Common myeloid progenitor, CD34-positive (primary cell): ENCODE results near the gene PIK3R5.

Experiments
- CTCF ChIA-PET: fragments of 350-600 bp; sonication (Branson Sonifier 250); formaldehyde crosslinking; loops from one replicate; lab custom pipeline; 2021; ENCODE audit warnings: antibody characterized with exemption; lab: Charles Lee
- POLR2A ChIA-PET: fragments of 350-600 bp; sonication (Branson Sonifier 250); formaldehyde crosslinking; loops from one replicate; lab custom pipeline; 2021; ENCODE audit warnings: antibody characterized with exemption; lab: Charles Lee
- DNase-seq, 3 donors: peaks; one replicate each; pipeline versions ENCODE4 v3.0.0 to v3.0.0-alpha.2; 2013
- H3K27ac ChIP-seq, 2 experiments: 1 replicate in 1 of 2; 2 replicates in 1 of 2; pipeline ENCODE4 v1.7.0; 2013; ENCODE audit warnings: inconsistent platforms in 2 of 2, low read length in 2 of 2, mild to moderate bottlenecking in 2 of 2, low read depth in 1 of 2, moderate library complexity in 1 of 2; ENCODE audit not compliant: severe bottlenecking in 2 of 2, insufficient read depth in 1 of 2, poor library complexity in 1 of 2
- H3K27me3 ChIP-seq, 5 experiments: replicated peaks in 2 of 5; 1 replicate in 3 of 5; 2 replicates in 2 of 5; pipeline versions ENCODE4 v1.6.1 to v1.7.0; 2013; ENCODE audit warnings: low read length in 4 of 5, mild to moderate bottlenecking in 2 of 5, moderate library complexity in 2 of 5, inconsistent platforms in 1 of 5; ENCODE audit not compliant: insufficient read depth in 5 of 5, control insufficient read depth in 4 of 5
- H3K36me3 ChIP-seq, 4 experiments: 1 replicate in 2 of 4; 2 replicates in 2 of 4; pipeline versions ENCODE4 v1.6.1 to v1.7.0; 2013; ENCODE audit warnings: low read length in 3 of 4, control low read depth in 1 of 4, mild to moderate bottlenecking in 1 of 4; ENCODE audit not compliant: control insufficient read depth in 4 of 4, insufficient read depth in 4 of 4
- H3K4me1 ChIP-seq, 4 experiments: 1 replicate in 3 of 4; 2 replicates in 1 of 4; pipeline versions ENCODE4 v1.6.1 to v1.7.1; 2013; ENCODE audit warnings: low read length in 3 of 4, mild to moderate bottlenecking in 3 of 4, control low read depth in 1 of 4, inconsistent platforms in 1 of 4, moderate library complexity in 1 of 4; ENCODE audit not compliant: control insufficient read depth in 4 of 4, insufficient read depth in 4 of 4; ENCODE audit errors: control extremely low read depth in 1 of 4
- H3K4me3 ChIP-seq, 7 experiments: 1 replicate in 4 of 7; 2 replicates in 3 of 7; pipeline versions ENCODE4 v1.5.1 to v1.7.0; 2013; ENCODE audit warnings: mild to moderate bottlenecking in 7 of 7, low read length in 6 of 7, moderate library complexity in 6 of 7, inconsistent platforms in 2 of 7, low read depth in 2 of 7, control low read depth in 1 of 7; ENCODE audit not compliant: insufficient read depth in 4 of 7, control insufficient read depth in 1 of 7; ENCODE audit errors: extremely low read depth in 1 of 7
- H3K9me3 ChIP-seq, 5 experiments: 1 replicate in 4 of 5; 2 replicates in 1 of 5; pipeline versions ENCODE4 v1.6.1 to v1.7.1; 2013; ENCODE audit warnings: low read length in 4 of 5, mild to moderate bottlenecking in 2 of 5, inconsistent platforms in 1 of 5, low read depth in 1 of 5, moderate library complexity in 1 of 5; ENCODE audit not compliant: control insufficient read depth in 4 of 5, insufficient read depth in 2 of 5; ENCODE audit errors: control extremely low read depth in 1 of 5
- WGBS: methylation state at CpG from one replicate; pipeline ENCODE4 v1.1.5; 2013; ENCODE audit not compliant: insufficient coverage; 5-methylcytosine and 5-hydroxymethylcytosine counted together

The PIK3R5 gene

GRCh38 chr17:8900626-8901585 is 64.6 kb downstream of the PIK3R5 start:
- Histone ChIP-seq H3K9me3 (no peaks in the 10 kb centered on the region), H3K36me3 (peaks cover 0 to 23% (median 10%) of the 10 kb centered on the region in 4 experiments), H3K27ac (no peak overlapping the region), H3K27me3 (no peaks in the 10 kb centered on the region), H3K4me1 (peaks cover 11 to 50% (median 38%) of the 10 kb centered on the region in 4 experiments), H3K4me3 (peak overlapping the region in 4 of 7 experiments; percentile 2 to 45 (median 14))
- DNase-seq, result peak in 2 of 3 donors; percentile 56 to 65
- ChIA-PET CTCF (interaction anchor here (0.9 to 2.2 kb wide), 10 partner anchors 7 to 64 kb away, joined by 3 to 12 read pairs (median 5); partner anchors contain the start of gene PIK3R5), POLR2A (no interaction called here)
- WGBS, result 21% methylated on average over 11 of the region's 15 CpGs

- Histone ChIP-seq H3K27me3 (no peaks in the 10 kb centered on the region), H3K36me3 (peaks cover 0 to 20% (median 10%) of the 10 kb centered on the region in 4 experiments), H3K4me1 (peaks cover 11 to 50% (median 38%) of the 10 kb centered on the region in 4 experiments), H3K27ac (no peak overlapping the region), H3K4me3 (peak overlapping the region in 4 of 7 experiments; percentile 2 to 45 (median 14)), H3K9me3 (no peaks in the 10 kb centered on the region)
- peak in 2 of 3 donors; percentile 41 to 44 for DNase-seq
- WGBS, result 11% methylated on average over 5 of the region's 6 CpGs
- ChIA-PET CTCF (interaction anchor here (0.9 to 2.2 kb wide), 9 partner anchors 8 to 328 kb away, joined by 3 to 12 read pairs (median 5); partner anchors contain the start of gene PIK3R5), POLR2A (interaction anchor here (0.6 kb wide), 2 partner anchors 79 to 95 kb away, joined by 3 read pairs; no protein-coding TSS in a partner anchor)
Measured at GRCh38 chr17:8900207-8900606, 65.3 kb downstream of the PIK3R5 start.

GRCh38 chr17:8898636-8899035 is 66.9 kb downstream of the PIK3R5 start:
- ChIA-PET CTCF (interaction anchor here (0.6 to 2.2 kb wide), 12 partner anchors 10 to 1218 kb away, joined by 3 to 12 read pairs (median 4); partner anchors contain the start of gene PIK3R5), POLR2A (interaction anchor here (0.6 kb wide), 1 partner anchor 77 kb away, joined by 3 read pairs; no protein-coding TSS in a partner anchor)
- DNase-seq, result no peak
- Histone ChIP-seq H3K27me3 (no peaks in the 10 kb centered on the region), H3K4me1 (peaks cover 11 to 53% (median 38%) of the 10 kb centered on the region in 4 experiments), H3K9me3 (no peaks in the 10 kb centered on the region), H3K36me3 (peaks cover 0 to 9% (median 0%) of the 10 kb centered on the region in 4 experiments), H3K4me3 (peak overlapping the region in 3 of 7 experiments; percentile 22 to 52 (median 40)), H3K27ac (peak overlapping the region in 1 of 2 experiments; percentile 16)
- 57% methylated on average over 4 of the region's 6 CpGs for WGBS

- peaks cover 0 to 9% (median 0%) of the 10 kb centered on the region in 4 experiments for H3K36me3 ChIP-seq
- H3K4me1 ChIP-seq, result peaks cover 11 to 53% (median 38%) of the 10 kb centered on the region in 4 experiments
- H3K27ac ChIP-seq, result no peak overlapping the region
- H3K4me3 ChIP-seq, result peak overlapping the region in 1 of 7 experiments; percentile 9
- DNase-seq, result peak in 2 of 3 donors; percentile 39 to 57
- H3K9me3 ChIP-seq, result no peaks in the 10 kb centered on the region
- 0% methylated on average over 1 of the region's 2 CpGs for WGBS
- H3K27me3 ChIP-seq, result no peaks in the 10 kb centered on the region
- ChIA-PET POLR2A (no interaction called here), CTCF (interaction anchor here (0.7 to 1.8 kb wide), 5 partner anchors 20 to 142 kb away, joined by 3 to 6 read pairs (median 4); no protein-coding TSS in a partner anchor)
Measured at GRCh38 chr17:8898126-8898525, 67.4 kb downstream of the PIK3R5 start.

- CTCF ChIA-PET, result interaction anchor here (0.6 to 5.2 kb wide), 5 partner anchors 16 to 140 kb away, joined by 3 to 24 read pairs (median 5); partner anchors contain the start of gene MFSD6L
- WGBS, result 95% methylated on average over 11 of the region's 12 CpGs
- peaks cover 11 to 53% (median 38%) of the 10 kb centered on the region in 4 experiments for H3K4me1 ChIP-seq
- no peak for DNase-seq
- H3K27ac ChIP-seq, result no peak overlapping the region
- no peaks in the 10 kb centered on the region for H3K9me3 ChIP-seq
- no peaks in the 10 kb centered on the region for H3K27me3 ChIP-seq
- H3K36me3 ChIP-seq, result peaks cover 0 to 14% (median under 1%) of the 10 kb centered on the region in 4 experiments
- POLR2A ChIA-PET, result no interaction called here
- no peak overlapping the region for H3K4me3 ChIP-seq
Measured at GRCh38 chr17:8896641-8897635, 68.6 kb downstream of the PIK3R5 start.

GRCh38 chr17:8896087-8896486 is 69.4 kb downstream of the PIK3R5 start:
- Histone ChIP-seq H3K36me3 (peaks cover 0 to 14% (median under 1%) of the 10 kb centered on the region in 4 experiments), H3K27ac (no peak overlapping the region), H3K4me3 (no peak overlapping the region), H3K9me3 (no peaks in the 10 kb centered on the region), H3K4me1 (peaks cover 11 to 49% (median 34%) of the 10 kb centered on the region in 4 experiments), H3K27me3 (no peaks in the 10 kb centered on the region)
- DNase-seq, result no peak
- ChIA-PET CTCF (interaction anchor here (0.6 to 5.2 kb wide), 14 partner anchors 9 to 148 kb away, joined by 3 to 24 read pairs (median 4); partner anchors contain the start of gene MFSD6L), POLR2A (no interaction called here)
- WGBS, result 100% methylated on average over 3 of the region's 3 CpGs
